ENCODE measurements around the gene LEP. TPM values are rescaled to one million over a fixed set of nuclear protein-coding genes. Genes with fewer than 3 reads are reported as not detected.

LEP gene
- total and polyA plus RNA-seq, 2 donors (not counting 1 experiment from before 2014, with no cell fraction given), result not detected

GRCh38 chr7:128303133-128303532 is 62.1 kb downstream of the LEP start:
- no peak overlapping the region for H3K4me3 ChIP-seq (ENCODE audit: control extremely low read depth in 1 of 5, extremely low read depth in 1 of 5, insufficient read depth in 1 of 5, low read depth in 2 of 5, low read length in 4 of 5)
- no peak overlapping the region for H3K4me3 Mint-ChIP-seq

GRCh38 chr7:128303643-128304042 is 62.6 kb downstream of the LEP start:
- peaks cover 10 to 38% of the 10 kb centered on the region in 2 experiments for H3K36me3 ChIP-seq (replicated peaks in 1 of 2; ENCODE audit: control extremely low read depth in 1 of 2, control insufficient read depth in 1 of 2, extremely low read depth in 1 of 2, insufficient read depth in 2 of 2, low read length in 1 of 2)
- no peaks in the 10 kb centered on the region for H3K9me3 Mint-ChIP-seq (ENCODE audit: insufficient read depth)
- H3K4me2 ChIP-seq (replicated peaks; ENCODE audit: low read depth, low read length, poor library complexity, severe bottlenecking), result no peak overlapping the region
- no peak overlapping the region for H3K27ac ChIP-seq (ENCODE audit: low read length in 2 of 2)
- H3K27me3 ChIP-seq (replicated peaks in 1 of 4; ENCODE audit: control extremely low read depth in 1 of 4, control insufficient read depth in 3 of 4, insufficient read depth in 4 of 4, low read length in 3 of 4), result no peaks in the 10 kb centered on the region
- no peaks in the 10 kb centered on the region for H3K9me3 ChIP-seq (ENCODE audit: control extremely low read depth in 1 of 3, control insufficient read depth in 2 of 3, insufficient read depth in 1 of 3, low read length in 2 of 3)
- no peaks in the 10 kb centered on the region for H3K4me1 ChIP-seq (ENCODE audit: control insufficient read depth in 2 of 2, insufficient read depth in 2 of 2, low read length in 2 of 2)
- H3K4me1 Mint-ChIP-seq, result no peaks in the 10 kb centered on the region
- ChIA-PET POLR2A (no interaction called here), CTCF (interaction anchor here (1.6 kb wide), 1 partner anchor 94 kb away, joined by 4 read pairs; no protein-coding TSS in a partner anchor)
- H3K27me3 Mint-ChIP-seq, result no peaks in the 10 kb centered on the region
- H3K4me3 Mint-ChIP-seq, result no peak overlapping the region
- no peak overlapping the region for H3K4me3 ChIP-seq (ENCODE audit: control extremely low read depth in 1 of 5, extremely low read depth in 1 of 5, insufficient read depth in 1 of 5, low read depth in 2 of 5, low read length in 4 of 5)
- no peaks in the 10 kb centered on the region for H3K79me2 ChIP-seq (ENCODE audit: control insufficient read depth, insufficient read depth, low read length)
- ATAC-seq (ENCODE audit: low read depth) (no peak), DNase-seq (no peak)
- no peaks in the 10 kb centered on the region for H4K20me1 ChIP-seq (ENCODE audit: control insufficient read depth, insufficient read depth, low read length, poor library complexity, severe bottlenecking)
- intact Hi-C loops (cut with micrococcal nuclease), result no loop called here
- no peak overlapping the region for H3K27ac Mint-ChIP-seq
- H2AFZ ChIP-seq (ENCODE audit: insufficient read depth, low read depth, low read length, poor library complexity, severe bottlenecking), result no peak overlapping the region
- no peak for TF ChIP-seq CTCF (IDR thresholded peaks at IDR 0.05)
- no peak overlapping the region for H3K9ac ChIP-seq (ENCODE audit: low read length)
- WGBS (ENCODE audit: insufficient coverage), result 100% methylated on average over 2 of the region's 5 CpGs

More at GRCh38 chr7:128303133-128303532, 62.1 kb downstream of the LEP start:
- WGBS (ENCODE audit: insufficient coverage), result 96% methylated on average over 2 of the region's 2 CpGs
- no peaks in the 10 kb centered on the region for H4K20me1 ChIP-seq (ENCODE audit: control insufficient read depth, insufficient read depth, low read length, poor library complexity, severe bottlenecking)
- TF ChIP-seq CTCF (IDR thresholded peaks at IDR 0.05) (no peak), EZH2 (IDR thresholded peaks at IDR 0.05; ENCODE audit: borderline replicate concordance, insufficient read depth, low read depth, low read length, poor library complexity, severe bottlenecking) (no peak)
- H3K9ac ChIP-seq (ENCODE audit: low read length), result no peak overlapping the region
- intact Hi-C loops (cut with micrococcal nuclease), result no loop called here
- H3K4me2 ChIP-seq (replicated peaks; ENCODE audit: low read depth, low read length, poor library complexity, severe bottlenecking), result no peak overlapping the region
- no peak for ATAC-seq (ENCODE audit: low read depth)
- CTCF ChIA-PET, result interaction anchor here (1.6 kb wide), 1 partner anchor 93 kb away, joined by 4 read pairs; no protein-coding TSS in a partner anchor
- POLR2A ChIA-PET, result no interaction called here
- H3K9me3 Mint-ChIP-seq (ENCODE audit: insufficient read depth), result no peaks in the 10 kb centered on the region
- peaks cover 10 to 35% of the 10 kb centered on the region in 2 experiments for H3K36me3 ChIP-seq (replicated peaks in 1 of 2; ENCODE audit: control extremely low read depth in 1 of 2, control insufficient read depth in 1 of 2, extremely low read depth in 1 of 2, insufficient read depth in 2 of 2, low read length in 1 of 2)
- H3K27me3 ChIP-seq (replicated peaks in 1 of 4; ENCODE audit: control extremely low read depth in 1 of 4, control insufficient read depth in 3 of 4, insufficient read depth in 4 of 4, low read length in 3 of 4), result no peaks in the 10 kb centered on the region
- no peaks in the 10 kb centered on the region for H3K9me3 ChIP-seq (ENCODE audit: control extremely low read depth in 1 of 3, control insufficient read depth in 2 of 3, insufficient read depth in 1 of 3, low read length in 2 of 3)
- no peak for DNase-seq
- H3K27ac ChIP-seq (ENCODE audit: low read length in 2 of 2), result no peak overlapping the region
- H3K27me3 Mint-ChIP-seq, result no peaks in the 10 kb centered on the region
- H3K79me2 ChIP-seq (ENCODE audit: control insufficient read depth, insufficient read depth, low read length), result no peaks in the 10 kb centered on the region
- H3K4me1 ChIP-seq (ENCODE audit: control insufficient read depth in 2 of 2, insufficient read depth in 2 of 2, low read length in 2 of 2), result no peaks in the 10 kb centered on the region
- no peaks in the 10 kb centered on the region for H3K4me1 Mint-ChIP-seq
- H3K27ac Mint-ChIP-seq, result no peak overlapping the region
- H2AFZ ChIP-seq (ENCODE audit: insufficient read depth, low read depth, low read length, poor library complexity, severe bottlenecking), result no peak overlapping the region

All from B cell (primary cell).